Endothelial cell of umbilical vein (primary cell): Measurements from ENCODE around the gene UBAC1. TPM values are rescaled to one million over a fixed set of nuclear protein-coding genes. Genes with fewer than 3 reads are reported as not detected.

Experiments used
- BruUV-seq: library from RNA; stranded (reverse); fragments of 400-500 nt; replicated peaks from 2 replicates; lab custom pipeline; 2021; lab: Mats Ljungman, UMichigan
- CTCF ChIA-PET: fragments of 300-600, 350-600 bp; sonication (Branson Sonifier 250); formaldehyde crosslinking; loops from one replicate; lab custom pipeline; 2021; ENCODE audit warnings: antibody characterized with exemption, inconsistent platforms; lab: Charles Lee
- POLR2A ChIA-PET: fragments of 300-600, 350-600 bp; sonication (Branson Sonifier 250); formaldehyde crosslinking; loops from one replicate; lab custom pipeline; 2021; ENCODE audit warnings: antibody characterized with exemption, inconsistent platforms; lab: Charles Lee
- DNase-seq: peaks from one replicate; pipeline ENCODE4 v3.0.0-alpha.2; 2011; ENCODE audit warnings: low read depth, low spot score
- FAIRE-seq: peaks from 2 replicates; lab custom pipeline; 2011; peaks lifted over from hg19 to GRCh38; lab: Jason Lieb, UNC
- H2AFZ ChIP-seq: 2 replicates; pipeline ENCODE4 v1.6.0; 2012; ENCODE audit warnings: low read depth, low read length, control low read depth, inconsistent platforms
- H3K27ac ChIP-seq: 2 replicates; pipeline ENCODE4 v1.5.1; 2011; ENCODE audit warnings: low read depth, mild to moderate bottlenecking, control low read depth, low read length, moderate library complexity; ENCODE audit not compliant: insufficient read depth
- H3K27me3 ChIP-seq, 2 experiments: 2 replicates each; pipeline versions ENCODE4 v1.6.0 to v1.6.1; 2011; ENCODE audit warnings: low read length in 2 of 2, mixed read lengths in 1 of 2; ENCODE audit not compliant: control insufficient read depth in 2 of 2, insufficient read depth in 2 of 2
- H3K36me3 ChIP-seq, 2 experiments: 2 replicates in 1 of 2; 3 replicates in 1 of 2; pipeline ENCODE4 v1.5.1; 2011; ENCODE audit warnings: low read length in 2 of 2, mild to moderate bottlenecking in 1 of 2, moderate library complexity in 1 of 2; ENCODE audit not compliant: control insufficient read depth in 2 of 2, insufficient read depth in 2 of 2; ENCODE audit errors: extremely low read depth in 1 of 2
- H3K4me1 ChIP-seq: 3 replicates; pipeline ENCODE4 v1.5.1; 2011; ENCODE audit warnings: mild to moderate bottlenecking, low read length; ENCODE audit not compliant: control insufficient read depth, insufficient read depth; ENCODE audit errors: extremely low read depth
- H3K4me2 ChIP-seq: 2 replicates; pipeline ENCODE4 v1.6.1; 2011; ENCODE audit warnings: low read length, control low read depth, mixed read lengths; ENCODE audit not compliant: insufficient read depth
- H3K4me3 ChIP-seq, 3 experiments: fragments of 200-600 bp in 1 of 3; sonication (generic), shearing (Covaris generic) in 1 of 3; replicated peaks in 1 of 3; 2 replicates each; pipeline ENCODE4 v1.5.1; 2011 to 2016; ENCODE audit warnings: control low read depth in 3 of 3, low read length in 3 of 3, mild to moderate bottlenecking in 2 of 3, inconsistent platforms in 1 of 3, low read depth in 1 of 3, moderate library complexity in 1 of 3; ENCODE audit not compliant: insufficient read depth in 1 of 3
- H3K79me2 ChIP-seq: 2 replicates; pipeline ENCODE4 v1.6.0; 2012; ENCODE audit warnings: low read length, inconsistent platforms; ENCODE audit not compliant: control insufficient read depth, insufficient read depth
- H3K9ac ChIP-seq: replicated peaks from 2 replicates; pipeline ENCODE3; 2011; ENCODE audit warnings: low read length, control low read depth; ENCODE audit not compliant: insufficient read depth; ENCODE audit errors: extremely low read depth
- H3K9me1 ChIP-seq: replicated peaks from 3 replicates; pipeline ENCODE4 v1.6.0; 2011; ENCODE audit warnings: mild to moderate bottlenecking, low read length; ENCODE audit not compliant: control insufficient read depth, insufficient read depth; ENCODE audit errors: extremely low read depth
- H3K9me3 ChIP-seq: replicated peaks from 2 replicates; pipeline ENCODE4 v1.5.1; 2012; ENCODE audit warnings: low read length, inconsistent platforms; ENCODE audit not compliant: control insufficient read depth, insufficient read depth
- H4K20me1 ChIP-seq: replicated peaks from 2 replicates; pipeline ENCODE3; 2011; ENCODE audit warnings: mild to moderate bottlenecking, low read length; ENCODE audit not compliant: control insufficient read depth, insufficient read depth; ENCODE audit errors: extremely low read depth
- CTCF ChIP-seq, 2 donors: IDR thresholded peaks; 1 replicate in 1 of 2; 2 replicates in 1 of 2; pipeline ENCODE4 v1.5.1; 2011; ENCODE audit warnings: low read length in 2 of 2, mild to moderate bottlenecking in 2 of 2, moderate library complexity in 2 of 2, control low read depth in 1 of 2, inconsistent platforms in 1 of 2, low read depth in 1 of 2; ENCODE audit not compliant: insufficient read depth in 1 of 2; ENCODE audit errors: extremely low read depth in 1 of 2
- EZH2 ChIP-seq: IDR thresholded peaks from 2 replicates; pipeline ENCODE4 v1.6.1; 2012; ENCODE audit warnings: borderline replicate concordance, low read depth, mild to moderate bottlenecking, moderate library complexity, low read length, inconsistent platforms; ENCODE audit not compliant: severe bottlenecking
- FOS ChIP-seq: IDR thresholded peaks from 2 replicates; pipeline ENCODE4 v1.6.1; 2011; ENCODE audit warnings: mild to moderate bottlenecking, low read length, moderate library complexity, borderline replicate concordance; ENCODE audit not compliant: insufficient read depth
- GATA2 ChIP-seq: IDR thresholded peaks from 2 replicates; pipeline ENCODE4 v1.7.0; 2011; ENCODE audit warnings: low read depth, mild to moderate bottlenecking, moderate library complexity, mixed read lengths, low read length; ENCODE audit not compliant: insufficient read length, insufficient read depth
- JUN ChIP-seq: IDR thresholded peaks from 2 replicates; pipeline ENCODE4 v1.6.1; 2011; ENCODE audit warnings: borderline replicate concordance, low read depth; ENCODE audit not compliant: insufficient read length, insufficient read depth
- MYC ChIP-seq: IDR thresholded peaks from one replicate; pipeline ENCODE4 v1.6.1; 2011; ENCODE audit warnings: mild to moderate bottlenecking, low read depth, low read length
- POLR2A ChIP-seq: IDR thresholded peaks from 2 replicates; pipeline ENCODE4 v1.6.1; 2012; ENCODE audit warnings: low read depth, mild to moderate bottlenecking, control low read depth, low read length
- POLR2AphosphoS5 ChIP-seq: IDR thresholded peaks from 2 replicates; pipeline ENCODE4 v1.6.1; 2012; ENCODE audit warnings: low read depth, mild to moderate bottlenecking, control low read depth, low read length, moderate library complexity; ENCODE audit not compliant: insufficient read depth
- dilution Hi-C: fragments of 300-500 bp; cut with MboI; formaldehyde crosslinking; loops from one replicate; pipeline ENCODE4 v1.15.0; 2019; ENCODE audit warnings: low sequenced_read_pairs; ENCODE audit not compliant: extremely low pct_ligation_motif_present
- intact Hi-C: fragments of 100-400 bp; cut with micrococcal nuclease; formaldehyde crosslinking; loops from one replicate; pipeline ENCODE4 v1.10.0; 2022
- polyA plus RNA-seq, 4 experiments: library from polyadenylated mRNA; depleted of rRNA in 3 of 4; stranded (reverse) in 3 of 4; unstranded in 1 of 4; fragments of >200 nt; gene quantifications; 2 replicates each; pipeline versions ENCODE4 v1.2.1 to v1.2.3, GENCODE V29; 2011 to 2012; ENCODE audit warnings: missing spikeins in 1 of 4
- total RNA-seq: library from RNA; stranded (reverse); gene quantifications from 2 replicates; pipeline ENCODE4 v1.2.3, GENCODE V29; 2021
- TF ChIP-seq, protein P1 (sequence below): IDR thresholded peaks from 2 replicates; pipeline ENCODE4 v1.6.1; 2011; ENCODE audit not compliant: insufficient read depth, insufficient read length

The UBAC1 gene
- total and polyA plus RNA-seq, 2 donors (not counting 3 experiments of a cell fraction or from before 2014, with no cell fraction given), result 39.5 to 56.7 TPM

DNA sequence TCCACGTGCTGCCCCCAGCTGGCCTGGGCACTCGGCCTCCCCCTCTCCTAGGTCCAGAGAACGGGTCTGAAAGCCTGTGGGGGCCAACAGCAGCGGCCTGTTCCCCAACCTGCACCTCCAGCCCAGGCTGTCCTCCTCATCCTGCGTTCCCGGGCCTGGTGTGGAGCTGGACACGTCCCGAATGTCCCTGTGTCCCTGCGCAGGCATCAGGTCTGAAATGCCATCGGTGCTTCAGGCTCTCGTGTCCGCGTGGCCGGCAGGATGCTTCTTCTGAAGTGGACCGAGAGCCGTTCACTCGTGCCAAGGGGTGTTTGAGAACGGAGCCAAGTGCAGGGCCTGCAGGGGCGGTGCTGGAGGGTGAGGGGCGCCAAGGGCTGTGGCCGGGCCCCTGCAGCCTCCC, 24.7 kb upstream of the UBAC1 start:
- TF ChIP-seq EZH2 (no peak), GATA2 (no peak), MYC (no peak), CTCF (IDR thresholded peaks at IDR 0.05; ENCODE audit: extremely low read depth in 1 of 2, insufficient read depth in 1 of 2, low read depth in 1 of 2, low read length in 2 of 2) (no peak), POLR2AphosphoS5 (no peak), JUN (no peak), FOS (no peak), POLR2A (no peak)
- TF ChIP-seq, protein P1, sequence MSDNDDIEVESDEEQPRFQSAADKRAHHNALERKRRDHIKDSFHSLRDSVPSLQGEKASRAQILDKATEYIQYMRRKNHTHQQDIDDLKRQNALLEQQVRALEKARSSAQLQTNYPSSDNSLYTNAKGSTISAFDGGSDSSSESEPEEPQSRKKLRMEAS, result no peak
- DNase-seq (no peak), FAIRE-seq (no peak)
- no peak overlapping the region for H2AFZ ChIP-seq
- H3K9me3 ChIP-seq, result no peaks in the 10 kb centered on the region
- H3K4me2 ChIP-seq, result no peak overlapping the region
- no peaks in the 10 kb centered on the region for H3K27me3 ChIP-seq
- ChIA-PET CTCF (interaction anchor here (1.0 to 1.4 kb wide), 2 partner anchors 23 to 103 kb away, joined by 3 read pairs; no protein-coding TSS in a partner anchor), POLR2A (no interaction called here)
- peaks cover 1% of the 10 kb centered on the region for H3K4me1 ChIP-seq
- H3K27ac ChIP-seq, result no peak overlapping the region
- H4K20me1 ChIP-seq, result no peaks in the 10 kb centered on the region
- H3K79me2 ChIP-seq, result no peaks in the 10 kb centered on the region
- H3K4me3 ChIP-seq, result no peak overlapping the region
- H3K36me3 ChIP-seq, result no peaks in the 10 kb centered on the region
- BruUV-seq, result no TSS peak
- intact Hi-C loops (no loop called here), dilution Hi-C loops (no loop called here)
- H3K9ac ChIP-seq, result no peak overlapping the region
- H3K9me1 ChIP-seq, result no peaks in the 10 kb centered on the region
